ENCODE results near the gene TCF19.

Gene TCF19

GRCh38 chr6:31210741-31211532 is 52.5 kb downstream of the TCF19 start:
- DNase-seq, result no peak

Measured in T-helper 2 cell (primary cell).